Heart left ventricle (tissue), 13 donors: Measurements from ENCODE around the gene ETNPPL.

Experiments used
- POLR2A ChIP-seq, 2 donors: fragments of 450-650 bp; IDR thresholded peaks; one replicate each; pipeline ENCODE4 v1.6.1; 2017; ENCODE audit warnings: antibody characterized with exemption in 2 of 2, mild to moderate bottlenecking in 2 of 2, moderate library complexity in 2 of 2
- TF ChIP-seq, protein P1 (sequence below), 12 donors: fragments of 200-600 bp; sonication (generic) in 4 of 12; IDR thresholded peaks; one replicate each; pipeline versions ENCODE4 v1.5.0 to v1.8.0; 2018 to 2022; ENCODE audit warnings: antibody characterized with exemption in 12 of 12, mild to moderate bottlenecking in 5 of 12
- donor health status: ischemic (EF 13 %, LVEDD 7.1; RV severe dilation, severe dysfunction).
- donor health status: DM: no; HTN: yes; CAD: no.
- donor health status: DM: no; HTN: no; CAD: no.
- donor health status: ischemic (EF 25% LVEDD 6.9; RV normal size, moderate dysfunction).
- donor health status: ischemic (EF 25% LVEDD 5.7; RV mildly dilated, moderate dysfunction).
- donor health status: ischemic (EF 35%, LVEDD 5.7; RV mildly dilated, moderate dysfunction).
- donor health status: nonischemic (EF 11% LVEDD 7.7; RV severe dilation, severe dysfunction).
- donor health status: DM: yes; HTN: yes; CAD: no.
- donor health status: PGD.
- donor health status: ischemic (EF 29% LVEDD 5.4; RV normal size, mild dysfunction).
- donor health status: nonischemic (EF 23%, LVEDD 6.1; RV moderate dilation, normal function).

DNA sequence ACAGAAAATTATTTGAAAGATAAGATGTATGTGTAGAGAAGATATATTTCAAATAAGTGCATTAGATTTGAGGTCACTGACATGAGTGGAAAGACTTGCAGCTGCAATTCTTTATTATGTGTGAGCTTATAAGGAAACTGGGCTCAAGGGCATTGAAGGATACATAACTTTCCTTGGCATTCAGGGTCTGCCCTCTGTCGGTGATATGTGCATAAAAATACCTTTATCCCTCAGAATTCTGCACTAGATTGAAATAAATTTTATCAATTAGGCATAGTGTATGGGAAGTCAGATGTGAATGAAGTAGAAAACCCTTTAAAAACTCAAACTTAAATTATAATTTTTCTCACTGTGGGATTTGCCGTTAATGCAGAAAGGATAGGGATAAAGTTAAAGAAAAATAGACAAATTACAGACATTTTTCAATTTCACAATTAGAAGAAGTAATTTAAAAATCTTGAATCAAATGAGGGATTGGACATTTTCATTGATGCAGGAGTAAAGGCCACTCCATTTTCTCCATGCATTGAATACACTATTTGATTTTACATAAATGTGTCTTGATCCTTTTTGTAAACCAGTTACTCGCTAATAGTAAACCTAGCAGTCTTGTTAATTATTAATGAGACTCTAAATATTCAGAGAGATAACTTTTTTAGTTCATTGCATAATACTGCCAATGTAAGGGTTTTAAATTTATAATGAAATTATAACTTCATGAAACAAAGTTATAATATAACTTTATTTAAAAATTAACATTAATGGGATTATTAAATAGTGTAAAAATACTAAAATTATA lies 21.0 kb upstream of the ETNPPL start:
- TF ChIP-seq POLR2A (IDR thresholded peaks at IDR 0.05) = no peak
- TF ChIP-seq, protein P1, sequence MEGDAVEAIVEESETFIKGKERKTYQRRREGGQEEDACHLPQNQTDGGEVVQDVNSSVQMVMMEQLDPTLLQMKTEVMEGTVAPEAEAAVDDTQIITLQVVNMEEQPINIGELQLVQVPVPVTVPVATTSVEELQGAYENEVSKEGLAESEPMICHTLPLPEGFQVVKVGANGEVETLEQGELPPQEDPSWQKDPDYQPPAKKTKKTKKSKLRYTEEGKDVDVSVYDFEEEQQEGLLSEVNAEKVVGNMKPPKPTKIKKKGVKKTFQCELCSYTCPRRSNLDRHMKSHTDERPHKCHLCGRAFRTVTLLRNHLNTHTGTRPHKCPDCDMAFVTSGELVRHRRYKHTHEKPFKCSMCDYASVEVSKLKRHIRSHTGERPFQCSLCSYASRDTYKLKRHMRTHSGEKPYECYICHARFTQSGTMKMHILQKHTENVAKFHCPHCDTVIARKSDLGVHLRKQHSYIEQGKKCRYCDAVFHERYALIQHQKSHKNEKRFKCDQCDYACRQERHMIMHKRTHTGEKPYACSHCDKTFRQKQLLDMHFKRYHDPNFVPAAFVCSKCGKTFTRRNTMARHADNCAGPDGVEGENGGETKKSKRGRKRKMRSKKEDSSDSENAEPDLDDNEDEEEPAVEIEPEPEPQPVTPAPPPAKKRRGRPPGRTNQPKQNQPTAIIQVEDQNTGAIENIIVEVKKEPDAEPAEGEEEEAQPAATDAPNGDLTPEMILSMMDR (IDR thresholded peaks at IDR 0.05) = peak in 4 of 12 donors; percentile 12 to 33 (median 14)
